BLaER1 (cell line): ENCODE data around the gene PTPRG.

Experiments
- H3K27ac ChIP-seq: shearing (Covaris generic); formaldehyde crosslinking; 2 replicates; pipeline ENCODE4 v1.8.1; 2022
- H3K27me3 ChIP-seq: shearing (Covaris generic); formaldehyde crosslinking; 2 replicates; pipeline ENCODE4 v1.8.1; 2022
- H3K36me3 ChIP-seq: shearing (Covaris generic); formaldehyde crosslinking; 2 replicates; pipeline ENCODE4 v1.8.1; 2022
- H3K4me1 ChIP-seq: shearing (Covaris generic); formaldehyde crosslinking; 2 replicates; pipeline ENCODE4 v1.8.1; 2022
- H3K4me2 ChIP-seq: shearing (Covaris generic); formaldehyde crosslinking; 2 replicates; pipeline ENCODE4 v1.8.1; 2022
- H3K4me3 ChIP-seq: shearing (Covaris generic); formaldehyde crosslinking; 2 replicates; pipeline ENCODE4 v1.8.1; 2022
- H3K9ac ChIP-seq: shearing (Covaris generic); formaldehyde crosslinking; 2 replicates; pipeline ENCODE4 v1.8.1; 2022
- H3K9me3 ChIP-seq: shearing (Covaris generic); formaldehyde crosslinking; 2 replicates; pipeline ENCODE4 v1.8.1; 2022
- H4K20me1 ChIP-seq: shearing (Covaris generic); formaldehyde crosslinking; 2 replicates; pipeline ENCODE4 v1.8.1; 2022
- Cebpa-rat ChIP-seq: shearing (Covaris generic); IDR thresholded peaks from 2 replicates; pipeline ENCODE4 v1.8.1; 2022

Gene PTPRG

DNA sequence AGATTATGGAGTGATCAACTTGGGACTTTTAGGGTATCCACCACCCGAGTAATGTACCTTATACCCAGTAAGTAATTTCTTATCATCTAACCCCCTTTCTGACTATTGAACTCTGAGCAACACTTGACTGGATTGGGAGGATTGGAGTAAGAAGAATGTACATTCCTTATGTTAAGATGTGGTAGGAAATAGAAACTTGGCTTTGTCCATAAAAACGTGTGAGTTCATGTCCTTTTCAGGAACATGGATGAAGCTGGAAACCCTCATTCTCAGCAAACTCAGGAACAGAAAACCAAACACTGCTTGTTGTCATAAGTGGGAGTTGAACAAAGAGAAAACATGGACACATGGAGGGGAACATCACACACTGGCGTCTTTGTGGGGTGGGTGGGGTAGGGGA, 112.3 kb downstream of the PTPRG start:
- Histone ChIP-seq H3K27me3 (no peaks in the 10 kb centered on the region), H3K4me1 (no peaks in the 10 kb centered on the region), H3K9me3 (peaks cover 11% of the 10 kb centered on the region), H3K4me3 (no peak overlapping the region), H3K36me3 (peaks cover 4% of the 10 kb centered on the region; the same call in 1 of the 2 replicates), H4K20me1 (no peaks in the 10 kb centered on the region), H3K27ac (no peak overlapping the region), H3K4me2 (no peak overlapping the region), H3K9ac (no peak overlapping the region)
- TF ChIP-seq Cebpa-rat, result no peak

DNA sequence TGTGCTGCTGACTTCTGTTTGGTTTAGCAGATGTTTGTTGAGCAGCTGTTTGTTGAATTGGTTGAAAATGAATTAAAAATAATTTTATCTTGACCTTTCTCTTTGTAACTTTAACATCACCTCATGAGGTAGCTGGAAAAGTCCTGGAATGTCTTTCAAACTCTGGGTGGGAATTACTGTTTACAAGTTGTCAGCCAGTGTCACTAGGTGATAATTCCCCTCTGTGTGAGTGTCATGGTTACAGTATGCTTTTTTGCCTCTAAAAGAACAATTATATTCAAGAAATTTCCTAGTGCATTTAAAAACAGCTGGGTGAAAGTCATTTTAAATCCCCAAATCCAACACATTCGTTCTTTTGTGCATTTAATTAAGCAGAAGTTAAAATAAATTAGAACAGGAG, 113.2 kb downstream of the PTPRG start:
- peaks cover 11% of the 10 kb centered on the region for H3K9me3 ChIP-seq
- TF ChIP-seq Cebpa-rat, result no peak
- no peak overlapping the region for H3K27ac ChIP-seq
- H3K4me1 ChIP-seq, result no peaks in the 10 kb centered on the region
- no peak overlapping the region for H3K9ac ChIP-seq
- H3K4me2 ChIP-seq, result no peak overlapping the region
- no peaks in the 10 kb centered on the region for H3K27me3 ChIP-seq
- H3K4me3 ChIP-seq, result no peak overlapping the region
- peaks cover 4% of the 10 kb centered on the region; the same call in 1 of the 2 replicates for H3K36me3 ChIP-seq
- H4K20me1 ChIP-seq, result no peaks in the 10 kb centered on the region

DNA sequence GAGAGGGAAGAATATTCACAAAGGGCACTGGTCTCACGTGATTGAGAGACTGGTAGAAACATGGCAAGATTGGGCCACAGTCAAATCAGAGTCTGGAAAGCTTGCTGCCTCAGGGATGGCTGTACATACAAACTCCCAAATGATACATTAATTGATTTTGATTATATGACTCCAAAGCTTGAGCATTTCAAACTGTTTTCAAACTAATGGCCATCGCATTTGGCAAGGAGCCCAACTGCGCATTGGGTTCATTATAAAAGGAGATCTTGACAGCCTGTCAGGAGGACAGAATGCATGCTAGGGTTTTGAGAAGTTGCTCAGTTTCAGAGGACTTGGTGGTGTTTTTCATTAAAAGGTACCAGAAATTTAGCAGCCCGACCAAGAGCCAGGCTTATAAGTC, 117.7 kb downstream of the PTPRG start:
- H3K4me1 ChIP-seq, result peaks cover 13% of the 10 kb centered on the region
- no peak overlapping the region for H3K27ac ChIP-seq
- no peaks in the 10 kb centered on the region for H4K20me1 ChIP-seq
- no peaks in the 10 kb centered on the region; the same call in 1 of the 2 replicates for H3K36me3 ChIP-seq
- no peaks in the 10 kb centered on the region for H3K27me3 ChIP-seq
- no peaks in the 10 kb centered on the region for H3K9me3 ChIP-seq
- no peak overlapping the region for H3K9ac ChIP-seq
- no peak for TF ChIP-seq Cebpa-rat
- no peak overlapping the region for H3K4me3 ChIP-seq
- H3K4me2 ChIP-seq, result no peak overlapping the region

DNA sequence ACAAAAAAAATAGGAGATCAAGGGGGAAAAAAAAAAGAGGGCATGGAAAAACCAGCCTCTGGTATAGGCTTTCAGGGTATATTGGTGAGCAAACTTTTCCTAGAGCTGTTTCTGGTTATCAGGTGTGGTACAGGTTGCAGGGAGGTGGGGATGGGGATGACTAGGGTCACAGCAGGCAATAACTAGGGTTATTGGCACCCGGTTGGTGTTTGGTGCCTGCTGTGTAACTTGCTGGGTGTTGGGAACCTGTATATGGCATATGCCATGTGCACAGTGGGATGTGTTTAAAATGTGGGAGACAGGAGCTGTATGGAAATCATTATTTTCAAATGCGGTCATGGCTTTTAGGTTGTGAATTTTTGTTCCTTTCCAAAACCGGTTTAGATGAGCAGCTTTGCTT, 119.2 kb downstream of the PTPRG start:
- Histone ChIP-seq H4K20me1 (no peaks in the 10 kb centered on the region), H3K4me1 (peaks cover 19% of the 10 kb centered on the region), H3K9ac (no peak overlapping the region), H3K9me3 (no peaks in the 10 kb centered on the region), H3K27me3 (no peaks in the 10 kb centered on the region), H3K27ac (no peak overlapping the region), H3K36me3 (no peaks in the 10 kb centered on the region; the same call in 1 of the 2 replicates), H3K4me2 (no peak overlapping the region), H3K4me3 (no peak overlapping the region)
- TF ChIP-seq Cebpa-rat, result no peak

DNA sequence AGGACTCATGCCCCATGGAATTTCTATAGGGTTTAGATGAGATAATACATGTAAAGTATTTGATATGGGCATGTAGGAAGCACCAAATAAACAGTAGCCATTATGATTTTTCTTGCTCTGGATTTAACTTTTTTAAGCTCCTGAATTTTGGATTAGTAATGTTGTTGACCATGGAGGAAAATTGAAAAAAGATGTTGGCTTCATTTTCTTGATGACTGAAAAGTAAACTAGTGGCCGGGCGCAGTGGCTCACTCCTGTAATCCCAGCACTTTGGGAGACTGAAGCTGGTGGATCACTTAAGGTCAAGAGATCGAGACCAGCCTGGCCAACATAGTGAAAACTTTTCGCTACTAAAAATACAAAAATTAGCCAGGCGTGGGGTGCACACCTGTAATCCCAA, 120.3 kb downstream of the PTPRG start:
- Histone ChIP-seq H3K36me3 (no peaks in the 10 kb centered on the region; the same call in 1 of the 2 replicates), H3K9me3 (no peaks in the 10 kb centered on the region), H4K20me1 (no peaks in the 10 kb centered on the region), H3K4me2 (no peak overlapping the region), H3K27ac (no peak overlapping the region), H3K4me3 (no peak overlapping the region), H3K27me3 (no peaks in the 10 kb centered on the region), H3K4me1 (peaks cover 19% of the 10 kb centered on the region), H3K9ac (no peak overlapping the region)
- no peak for TF ChIP-seq Cebpa-rat

DNA sequence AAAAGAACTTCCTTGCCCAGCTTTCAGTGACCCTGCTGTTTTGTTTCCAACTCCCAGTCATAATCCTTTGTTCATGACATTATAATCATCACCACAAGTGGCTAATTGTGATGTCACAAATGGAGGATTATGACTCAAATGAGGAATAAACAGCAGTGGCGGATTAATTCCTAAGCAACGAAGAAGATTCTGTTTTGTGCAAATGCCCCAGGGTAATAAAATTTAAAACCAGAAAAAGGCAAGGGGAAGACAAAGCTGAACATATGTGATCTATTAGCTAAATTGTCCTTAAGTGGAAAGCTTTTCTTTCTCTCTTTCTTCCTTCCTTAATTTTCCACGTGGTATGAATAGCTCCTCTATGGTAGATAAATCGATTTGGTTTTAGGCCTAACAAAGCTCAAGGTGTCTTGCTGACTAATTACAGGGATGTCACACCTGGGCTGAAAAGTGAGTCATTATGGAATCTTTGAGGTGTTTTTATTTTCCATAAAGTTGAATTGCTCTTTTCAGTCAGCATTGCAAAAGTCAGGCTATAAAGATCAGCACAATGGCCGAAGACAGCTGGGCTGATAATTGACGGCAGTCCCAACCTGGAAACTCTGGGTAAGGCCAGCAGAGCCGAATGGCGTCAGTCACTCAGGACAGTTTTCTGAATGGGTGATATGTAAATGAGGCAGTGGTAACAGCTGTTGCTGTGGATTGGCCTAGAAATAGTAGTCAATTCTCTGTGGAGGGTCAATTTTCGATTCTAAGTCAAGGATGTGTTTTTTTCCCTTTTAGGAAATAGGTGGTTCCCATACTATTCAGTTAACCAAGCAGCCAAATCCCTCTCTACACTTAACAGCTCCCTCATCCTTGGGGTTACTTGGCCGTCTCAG, 121.5 kb downstream of the PTPRG start:
- Histone ChIP-seq H3K4me1 (peaks cover 19% of the 10 kb centered on the region), H4K20me1 (no peaks in the 10 kb centered on the region), H3K36me3 (no peaks in the 10 kb centered on the region; the same call in 1 of the 2 replicates), H3K4me2 (peak overlapping the region; percentile 23; the same call in 1 of the 2 replicates), H3K9me3 (no peaks in the 10 kb centered on the region), H3K4me3 (no peak overlapping the region), H3K9ac (no peak overlapping the region), H3K27me3 (no peaks in the 10 kb centered on the region), H3K27ac (no peak overlapping the region)
- no peak for TF ChIP-seq Cebpa-rat

DNA sequence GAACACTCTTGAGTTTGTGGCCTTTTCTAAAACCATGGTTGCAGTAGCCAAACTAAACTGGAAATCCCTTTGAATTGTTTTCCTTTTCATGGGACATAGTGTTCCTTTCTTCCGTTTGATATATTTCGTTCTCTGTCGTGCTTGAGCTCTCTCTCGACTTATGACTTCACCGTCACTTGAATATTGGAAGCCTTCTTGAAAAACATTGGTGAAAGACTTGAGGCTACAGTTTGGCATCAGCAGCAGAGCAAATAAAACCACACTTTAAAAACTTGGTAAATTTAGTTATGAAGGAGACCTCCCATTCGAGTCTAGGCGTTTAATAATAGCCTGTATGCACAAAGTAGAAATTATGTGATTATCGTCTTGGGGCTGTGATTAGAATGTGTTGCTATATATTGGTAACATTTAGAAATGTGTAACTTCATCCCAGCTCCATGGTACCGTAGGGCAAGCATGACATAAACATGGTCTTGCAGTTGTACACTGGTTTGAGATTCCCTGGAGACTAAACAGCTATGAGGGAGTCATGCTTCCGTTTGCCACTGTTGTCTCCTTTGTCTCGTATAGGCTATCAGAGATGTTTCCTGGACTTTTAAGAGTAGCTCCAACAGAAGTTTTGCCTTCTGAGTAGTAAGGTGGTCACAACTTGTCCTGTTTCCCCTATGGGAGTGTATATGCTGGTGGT, 122.3 kb downstream of the PTPRG start:
- H3K4me1 ChIP-seq, result peaks cover 19% of the 10 kb centered on the region
- no peak overlapping the region for H3K4me3 ChIP-seq
- no peaks in the 10 kb centered on the region for H3K27me3 ChIP-seq
- no peak for TF ChIP-seq Cebpa-rat
- H3K4me2 ChIP-seq, result peak overlapping the region; percentile 44
- H3K36me3 ChIP-seq, result no peaks in the 10 kb centered on the region
- no peaks in the 10 kb centered on the region for H3K9me3 ChIP-seq
- H3K9ac ChIP-seq, result no peak overlapping the region
- H3K27ac ChIP-seq, result no peak overlapping the region
- no peaks in the 10 kb centered on the region for H4K20me1 ChIP-seq

DNA sequence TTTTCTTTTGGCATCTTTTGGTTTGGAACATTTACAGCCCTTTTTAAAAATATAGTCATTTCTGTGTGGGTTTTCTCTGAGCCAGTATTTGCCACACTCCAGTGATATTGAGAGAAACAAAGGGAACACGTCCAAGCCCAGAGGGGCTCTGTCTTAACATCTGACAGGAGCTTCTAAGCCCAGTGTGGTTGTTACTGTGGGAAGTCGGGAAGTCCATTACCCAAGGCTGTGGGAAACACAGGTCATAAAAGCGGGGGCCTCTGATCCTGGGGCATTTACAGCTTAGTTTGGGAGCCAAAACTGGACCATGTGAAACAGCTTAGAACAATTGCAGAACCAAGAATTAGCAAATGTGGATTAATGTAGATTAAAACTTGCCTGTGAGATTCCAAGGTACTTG, 123.0 kb downstream of the PTPRG start:
- Histone ChIP-seq H3K4me3 (no peak overlapping the region), H3K4me2 (peak overlapping the region; percentile 44; the same call in 1 of the 2 replicates)

DNA sequence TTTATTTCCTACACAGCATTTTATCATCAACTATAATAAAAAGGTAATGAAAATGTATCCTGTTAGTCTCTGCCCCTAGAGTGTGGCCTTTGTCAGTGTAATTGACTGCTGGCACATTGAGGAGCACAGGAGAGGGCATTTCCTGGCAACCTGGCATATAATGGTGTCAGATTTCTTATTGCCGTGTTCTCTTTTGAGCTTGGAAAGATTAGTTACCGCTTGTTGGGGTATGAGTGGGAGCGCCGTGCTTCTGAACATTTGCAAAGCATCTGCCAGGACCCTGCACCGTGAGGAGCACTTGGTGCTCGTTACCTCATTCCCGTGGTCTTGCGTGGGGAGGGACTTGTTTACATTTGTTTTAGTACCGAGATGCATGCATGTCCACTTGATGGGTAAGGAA, 124.4 kb downstream of the PTPRG start:
- no peak for TF ChIP-seq Cebpa-rat
- Histone ChIP-seq H3K4me3 (no peak overlapping the region), H3K27me3 (no peaks in the 10 kb centered on the region), H3K9me3 (no peaks in the 10 kb centered on the region), H3K9ac (no peak overlapping the region), H3K36me3 (no peaks in the 10 kb centered on the region), H3K4me1 (peaks cover 19% of the 10 kb centered on the region), H3K27ac (no peak overlapping the region), H3K4me2 (no peak overlapping the region), H4K20me1 (no peaks in the 10 kb centered on the region)

More for the DNA sequence above, 123.0 kb downstream of the PTPRG start:
- Histone ChIP-seq H3K27ac (no peak overlapping the region), H3K4me1 (peaks cover 19% of the 10 kb centered on the region), H4K20me1 (no peaks in the 10 kb centered on the region), H3K27me3 (no peaks in the 10 kb centered on the region), H3K9me3 (no peaks in the 10 kb centered on the region), H3K36me3 (no peaks in the 10 kb centered on the region), H3K9ac (no peak overlapping the region)
- TF ChIP-seq Cebpa-rat, result no peak

DNA sequence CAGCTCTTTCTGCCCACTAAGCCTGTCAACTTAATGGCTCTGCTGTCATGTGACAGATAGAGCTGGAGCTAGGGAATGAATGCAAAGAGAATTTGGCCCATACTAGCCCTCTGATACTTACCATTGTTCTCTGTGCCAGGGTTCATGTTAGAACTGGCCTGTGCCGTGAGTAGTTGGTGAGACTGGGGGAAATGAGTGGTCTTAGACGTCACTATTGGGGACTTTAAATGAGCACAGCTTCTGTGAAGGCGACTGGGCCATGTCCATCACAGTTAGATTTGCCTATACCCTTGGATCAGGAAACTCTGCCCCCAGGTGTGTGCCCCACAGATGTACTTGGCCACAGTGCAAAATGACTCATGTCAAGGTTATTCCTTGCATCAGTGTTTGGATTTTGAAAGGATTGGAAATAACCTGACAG, 124.9 kb downstream of the PTPRG start:
- no peak overlapping the region for H3K4me2 ChIP-seq
- peaks cover 19% of the 10 kb centered on the region for H3K4me1 ChIP-seq
- H3K9me3 ChIP-seq, result no peaks in the 10 kb centered on the region
- H3K9ac ChIP-seq, result no peak overlapping the region
- no peaks in the 10 kb centered on the region for H3K27me3 ChIP-seq
- TF ChIP-seq Cebpa-rat, result no peak
- H3K4me3 ChIP-seq, result no peak overlapping the region
- no peak overlapping the region for H3K27ac ChIP-seq
- peaks cover 4% of the 10 kb centered on the region; the same call in 1 of the 2 replicates for H3K36me3 ChIP-seq
- H4K20me1 ChIP-seq, result no peaks in the 10 kb centered on the region
